Measurements from ENCODE around the gene UBE2J2. TPM values are rescaled to one million over a fixed set of nuclear protein-coding genes. Genes with fewer than 3 reads are reported as not detected.

The UBE2J2 gene
- total RNA-seq, 1 donor from 2014 or later: 71.9 TPM

GRCh38 chr1:1320666-1321448 is 47.2 kb upstream of the UBE2J2 start:
- H3K36me3 Mint-ChIP-seq (ENCODE audit: low read depth, unreplicated experiment): peaks cover 14% of the 10 kb centered on the region
- H3K27me3 Mint-ChIP-seq (ENCODE audit: unreplicated experiment): peaks cover 8% of the 10 kb centered on the region
- H3K9me3 Mint-ChIP-seq (ENCODE audit: unreplicated experiment): no peaks in the 10 kb centered on the region
- H3K27ac Mint-ChIP-seq (ENCODE audit: unreplicated experiment): no peak overlapping the region
- DNase-seq (ENCODE audit: low spot score): no peak
- H3K4me3 Mint-ChIP-seq (ENCODE audit: unreplicated experiment): no peak overlapping the region
- H3K4me1 Mint-ChIP-seq (ENCODE audit: unreplicated experiment): peaks cover 15% of the 10 kb centered on the region
- no peak for TF ChIP-seq CTCF (IDR thresholded peaks at IDR 0.05; ENCODE audit: unreplicated experiment)

- H3K27me3 Mint-ChIP-seq (ENCODE audit: unreplicated experiment): peaks cover 8% of the 10 kb centered on the region
- no peaks in the 10 kb centered on the region for H3K9me3 Mint-ChIP-seq (ENCODE audit: unreplicated experiment)
- no peak overlapping the region for H3K4me3 Mint-ChIP-seq (ENCODE audit: unreplicated experiment)
- DNase-seq (ENCODE audit: low spot score): no peak
- peaks cover 15% of the 10 kb centered on the region for H3K4me1 Mint-ChIP-seq (ENCODE audit: unreplicated experiment)
- no peak overlapping the region for H3K27ac Mint-ChIP-seq (ENCODE audit: unreplicated experiment)
- no peak for TF ChIP-seq CTCF (IDR thresholded peaks at IDR 0.05; ENCODE audit: unreplicated experiment)
- peaks cover 14% of the 10 kb centered on the region for H3K36me3 Mint-ChIP-seq (ENCODE audit: low read depth, unreplicated experiment)
Measured at GRCh38 chr1:1319646-1319941, 45.9 kb upstream of the UBE2J2 start.

- Mint-ChIP-seq H3K4me1 (ENCODE audit: unreplicated experiment) (peaks cover 15% of the 10 kb centered on the region), H3K27ac (ENCODE audit: unreplicated experiment) (no peak overlapping the region), H3K27me3 (ENCODE audit: unreplicated experiment) (peaks cover 8% of the 10 kb centered on the region), H3K36me3 (ENCODE audit: low read depth, unreplicated experiment) (peaks cover 14% of the 10 kb centered on the region), H3K9me3 (ENCODE audit: unreplicated experiment) (no peaks in the 10 kb centered on the region), H3K4me3 (ENCODE audit: unreplicated experiment) (no peak overlapping the region)
- TF ChIP-seq CTCF (IDR thresholded peaks at IDR 0.05; ENCODE audit: unreplicated experiment): no peak
- no peak for DNase-seq (ENCODE audit: low spot score)
Measured at GRCh38 chr1:1318777-1319645, 45.4 kb upstream of the UBE2J2 start.

GRCh38 chr1:1318131-1318652 is 44.5 kb upstream of the UBE2J2 start:
- Mint-ChIP-seq H3K36me3 (ENCODE audit: low read depth, unreplicated experiment) (peaks cover 8% of the 10 kb centered on the region), H3K4me3 (ENCODE audit: unreplicated experiment) (no peak overlapping the region), H3K4me1 (ENCODE audit: unreplicated experiment) (peaks cover 10% of the 10 kb centered on the region), H3K9me3 (ENCODE audit: unreplicated experiment) (no peaks in the 10 kb centered on the region), H3K27ac (ENCODE audit: unreplicated experiment) (no peak overlapping the region), H3K27me3 (ENCODE audit: unreplicated experiment) (peaks cover 8% of the 10 kb centered on the region)
- no peak for TF ChIP-seq CTCF (IDR thresholded peaks at IDR 0.05; ENCODE audit: unreplicated experiment)
- no peak for DNase-seq (ENCODE audit: low spot score)

All from endothelial cell (in vitro differentiated cells).